Stimulated activated CD4-positive, alpha-beta T cell treated with anti-CD3 and anti-CD28 coated beads, TNF-alpha, amount 100 ng/mL, for 24 hours (primary cell): ENCODE measurements around the gene UVRAG.

Source experiments
- DNase-seq, 3 experiments: peaks; one replicate each; pipeline ENCODE4 v3.0.0-alpha.2; 2020; ENCODE audit warnings: low read depth in 3 of 3

Gene UVRAG

DNA sequence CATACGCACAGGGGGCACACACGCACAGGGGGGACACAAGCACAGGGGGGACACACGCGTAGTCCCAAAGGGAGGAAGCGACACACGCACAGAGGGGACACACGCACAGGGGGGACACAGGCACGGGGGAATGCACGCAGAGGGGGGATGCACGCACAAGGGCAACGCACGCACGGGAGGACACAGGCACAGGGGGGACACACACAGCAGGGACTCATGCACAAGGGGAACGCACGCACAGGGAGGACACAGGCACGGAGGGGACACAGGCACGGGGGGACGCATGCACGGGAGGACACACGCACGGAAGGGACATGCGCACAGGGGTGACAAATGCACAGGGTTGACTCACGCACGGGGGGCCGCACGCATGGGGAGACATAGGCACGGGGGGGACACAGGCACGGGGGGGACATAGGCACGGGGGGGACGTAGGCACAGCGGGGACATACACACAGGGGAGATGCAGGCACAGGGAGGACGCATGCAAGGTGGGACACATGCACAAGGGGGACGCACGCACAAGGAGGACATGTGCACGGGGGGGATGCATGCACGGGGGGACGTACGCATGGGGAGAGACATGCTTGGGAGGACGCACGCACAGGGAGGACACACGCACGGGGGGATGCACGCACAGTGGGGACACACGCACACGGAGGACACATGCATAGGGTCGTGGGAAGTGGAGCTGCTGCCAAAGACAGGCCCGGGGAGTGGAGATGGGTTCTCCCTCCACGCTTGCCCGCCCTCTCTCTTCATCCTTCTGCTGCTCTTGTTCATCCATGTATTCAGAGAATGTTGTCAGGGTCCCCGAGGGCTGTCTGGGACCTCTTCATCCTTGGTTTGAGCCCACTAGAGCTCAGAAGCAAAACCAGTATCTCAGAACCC is 350.1 kb downstream of the UVRAG start:
- DNase-seq = no peak

DNA sequence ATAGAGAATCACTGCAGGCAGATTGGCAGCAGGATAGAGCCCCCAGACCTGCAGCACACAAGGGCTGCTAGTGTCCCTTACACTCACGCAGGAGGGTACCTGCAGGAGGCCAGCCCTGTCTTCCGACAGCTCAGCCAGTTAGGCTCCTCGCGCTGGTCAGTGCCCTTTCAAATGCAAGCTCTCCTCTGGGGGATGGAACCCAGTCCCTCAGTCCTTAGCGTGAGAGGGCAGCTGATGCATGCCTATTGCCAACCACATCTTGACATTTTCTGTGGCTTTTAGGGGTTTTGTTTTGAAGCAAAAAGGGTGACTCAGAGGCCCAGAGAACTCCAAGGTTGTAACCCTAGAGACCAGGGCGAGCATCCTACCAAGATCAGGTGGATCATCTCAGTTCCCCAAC is 351.3 kb downstream of the UVRAG start:
- peak in 1 of 3 experiments; percentile 7 for DNase-seq

DNA sequence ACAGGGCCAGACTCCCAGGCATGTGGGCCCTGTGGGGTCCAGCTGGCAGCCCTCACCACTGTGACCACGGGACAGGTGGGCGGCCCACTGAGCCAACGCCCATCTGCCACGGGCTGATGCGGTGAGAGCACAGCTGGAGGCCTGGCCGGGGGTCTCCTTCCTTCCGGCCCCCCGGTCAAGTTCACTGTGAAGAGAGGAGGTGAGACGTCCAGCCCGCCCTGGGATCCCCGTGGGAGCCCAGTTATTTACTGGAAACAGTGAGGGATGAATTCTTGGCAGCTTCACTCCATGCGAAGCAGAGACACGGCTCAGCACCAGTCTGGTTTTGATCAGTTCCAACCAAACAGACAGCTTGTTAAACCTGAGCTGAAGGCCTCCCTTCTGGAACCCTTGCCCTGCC is 352.6 kb downstream of the UVRAG start:
- no peak for DNase-seq

DNA sequence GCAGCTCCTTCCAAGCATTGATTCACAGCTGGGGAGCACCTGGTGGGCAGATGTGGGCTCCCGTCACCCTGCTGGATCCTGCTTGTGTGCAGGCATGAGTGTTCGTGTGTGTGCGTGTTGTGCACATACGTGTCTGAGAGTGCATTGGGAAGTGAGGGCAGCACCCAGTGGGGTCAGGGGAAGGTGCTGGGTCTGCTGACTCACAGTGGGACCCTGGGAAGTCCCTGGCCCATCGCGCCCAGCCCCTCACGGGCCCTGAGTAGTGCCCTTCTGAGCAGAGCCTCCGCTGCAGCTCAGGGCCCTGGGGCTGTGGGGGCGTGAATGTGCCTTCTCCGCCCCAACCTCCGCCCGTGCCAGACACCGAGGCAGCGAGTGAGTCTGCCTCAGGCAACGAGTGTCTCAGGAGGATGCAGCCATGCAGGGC is 354.5 kb downstream of the UVRAG start:
- DNase-seq = no peak

DNA sequence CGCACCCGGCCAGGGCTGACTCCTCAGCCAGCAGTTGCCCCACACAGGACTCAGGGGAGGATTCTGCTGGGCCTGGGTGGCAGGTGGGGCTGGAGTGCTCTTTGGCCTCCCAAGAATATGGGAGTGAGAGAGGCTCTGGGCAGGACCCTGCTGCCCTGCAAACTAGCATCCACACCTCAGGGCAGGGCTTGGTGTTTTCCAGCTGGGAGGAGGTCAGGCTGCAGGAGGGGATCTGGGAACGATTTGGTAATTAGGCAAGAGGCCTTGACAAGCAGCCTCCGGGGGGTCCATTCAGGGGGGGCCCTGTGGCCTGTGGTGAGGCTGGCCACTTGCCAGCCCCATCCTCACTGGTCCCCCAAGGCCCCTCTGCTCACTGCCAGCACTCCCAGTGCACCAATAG is 355.5 kb downstream of the UVRAG start:
- DNase-seq = no peak

DNA sequence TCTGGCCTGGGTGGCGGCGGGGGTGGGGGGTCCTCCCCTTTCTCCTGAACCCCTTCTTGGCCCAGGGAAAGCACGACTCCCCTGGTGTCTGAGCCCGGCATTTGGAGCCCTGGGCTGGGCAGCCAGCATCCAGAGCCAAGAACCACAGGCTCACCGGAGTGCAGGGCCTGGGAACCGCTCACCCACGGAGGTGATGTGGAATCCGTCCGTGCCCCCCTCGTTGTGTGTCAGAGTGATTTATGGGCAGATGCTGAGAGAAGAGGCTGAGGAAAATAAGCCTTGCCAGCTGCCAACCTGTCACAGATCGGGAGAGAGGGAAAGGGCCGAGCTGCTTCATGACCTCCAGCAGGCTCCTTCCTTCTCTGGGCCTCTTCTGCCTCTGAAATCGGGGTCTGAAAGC is 357.6 kb downstream of the UVRAG start:
- no peak for DNase-seq

DNA sequence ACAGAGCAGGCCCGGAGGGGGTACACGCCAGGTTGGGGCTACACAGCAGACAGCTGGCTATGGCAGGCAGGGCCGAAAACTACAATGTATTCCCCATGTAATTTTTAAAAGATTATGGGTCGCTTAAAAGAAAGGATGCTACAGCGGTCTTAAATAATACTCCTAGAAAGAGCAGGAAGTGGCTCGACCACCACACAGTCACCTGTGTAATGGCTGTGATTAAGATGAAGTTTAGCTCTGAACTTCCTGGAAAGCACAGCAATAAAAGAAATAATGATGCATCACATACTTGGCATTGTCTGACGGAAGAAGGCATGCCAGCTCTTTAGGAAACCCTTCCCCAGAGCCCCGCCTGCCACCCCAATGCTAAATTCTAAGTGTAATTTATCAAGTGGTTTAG is 358.7 kb downstream of the UVRAG start:
- DNase-seq = no peak

DNA sequence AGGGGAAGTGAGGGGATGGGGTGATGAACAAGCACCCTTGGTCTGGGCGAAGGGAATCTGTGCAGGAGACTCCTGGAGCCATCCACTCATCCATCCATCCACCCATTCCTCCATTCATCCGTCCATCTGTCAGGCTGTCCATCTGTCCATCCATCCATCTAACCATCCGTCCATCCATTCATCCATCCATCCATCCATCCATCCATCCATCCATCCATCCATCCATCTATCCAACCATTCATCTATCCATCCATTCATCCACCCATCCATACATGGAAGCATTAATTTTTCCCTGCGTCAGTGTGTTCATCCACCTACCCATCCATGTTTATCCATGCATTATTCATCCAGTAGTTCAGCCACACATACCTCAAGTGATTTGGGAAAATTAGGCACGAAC is 359.3 kb downstream of the UVRAG start:
- no peak for DNase-seq

DNA sequence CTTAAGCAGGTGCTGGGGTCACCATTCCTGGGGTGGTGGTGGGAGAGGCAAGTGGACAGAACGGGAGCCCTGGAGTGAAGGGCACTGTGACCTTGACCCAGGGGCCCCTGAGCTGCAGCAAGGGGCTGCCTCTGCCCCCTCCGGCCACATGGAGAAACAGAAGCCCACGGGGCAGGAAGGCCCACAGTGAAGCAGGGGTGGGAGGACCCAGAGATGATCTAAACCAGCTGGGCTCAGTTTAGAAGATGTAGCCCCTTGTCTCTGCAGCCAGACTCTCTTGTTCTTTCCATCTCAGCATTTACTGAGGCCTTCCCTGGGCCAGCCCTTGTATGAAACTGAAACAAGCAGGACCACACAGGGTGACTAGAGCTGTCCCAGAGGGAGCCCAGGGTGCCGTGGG is 360.8 kb downstream of the UVRAG start:
- no peak for DNase-seq

DNA sequence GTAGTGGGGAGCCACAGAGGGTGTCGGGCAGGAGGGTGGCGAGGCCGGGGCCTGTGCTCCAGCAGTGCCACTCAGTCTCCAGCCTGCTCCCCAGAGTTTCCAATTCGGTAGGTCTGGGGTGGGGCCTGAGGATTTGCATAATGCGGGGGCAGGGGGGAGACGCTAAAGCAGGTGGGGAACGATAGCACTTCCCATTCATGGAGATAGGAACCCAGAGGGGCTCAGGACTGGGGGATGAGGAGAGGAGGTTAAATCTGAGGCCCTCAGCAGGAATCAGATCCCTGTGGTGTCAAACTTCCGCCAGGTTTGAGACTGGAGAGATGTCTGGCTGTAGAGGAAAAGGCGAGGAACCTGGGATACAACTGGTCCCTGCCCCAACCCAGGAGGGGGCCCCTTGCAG is 361.5 kb downstream of the UVRAG start:
- no peak for DNase-seq

DNA sequence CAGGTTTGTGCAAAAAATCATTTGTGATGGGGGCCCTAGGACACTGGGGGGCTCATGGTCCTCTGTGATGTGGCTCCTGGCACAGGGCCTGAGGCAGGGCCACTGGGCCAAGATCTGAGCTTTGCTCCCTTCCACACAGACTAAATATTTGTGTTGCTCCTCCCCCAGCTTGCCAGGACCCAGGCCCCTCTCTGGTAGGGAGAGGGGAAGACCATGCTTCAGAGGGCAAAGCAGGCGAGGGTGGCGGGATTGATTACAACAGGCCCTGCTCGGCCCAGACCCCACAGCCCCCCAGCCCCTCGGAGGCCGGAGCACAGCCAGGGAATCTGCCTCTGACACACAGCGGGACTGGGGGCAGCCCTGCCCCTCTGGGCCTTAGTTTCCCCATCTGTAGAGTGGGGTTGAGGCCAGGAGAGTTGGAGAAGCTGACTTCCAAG is 362.3 kb downstream of the UVRAG start:
- no peak for DNase-seq

DNA sequence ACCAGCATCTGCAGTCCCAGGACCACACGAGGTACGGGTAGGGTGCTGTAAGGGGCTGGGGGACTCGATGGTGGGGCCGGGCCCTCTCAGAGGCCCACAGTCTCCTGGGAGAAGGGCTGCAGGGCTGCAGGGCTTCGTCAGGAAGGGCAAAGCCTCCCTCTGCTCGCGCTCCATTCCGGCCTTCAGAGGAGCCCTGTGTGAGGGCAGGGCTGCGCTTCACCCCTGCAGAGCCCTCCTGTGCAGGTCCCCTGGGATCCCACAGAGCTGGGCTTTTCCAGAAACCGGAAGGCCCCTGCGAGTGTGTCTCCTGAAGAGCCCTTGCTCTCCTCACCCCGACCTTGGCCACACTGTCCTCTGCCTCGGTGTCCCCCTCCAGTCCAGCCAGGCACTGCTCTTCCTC is 364.1 kb downstream of the UVRAG start:
- no peak for DNase-seq

DNA sequence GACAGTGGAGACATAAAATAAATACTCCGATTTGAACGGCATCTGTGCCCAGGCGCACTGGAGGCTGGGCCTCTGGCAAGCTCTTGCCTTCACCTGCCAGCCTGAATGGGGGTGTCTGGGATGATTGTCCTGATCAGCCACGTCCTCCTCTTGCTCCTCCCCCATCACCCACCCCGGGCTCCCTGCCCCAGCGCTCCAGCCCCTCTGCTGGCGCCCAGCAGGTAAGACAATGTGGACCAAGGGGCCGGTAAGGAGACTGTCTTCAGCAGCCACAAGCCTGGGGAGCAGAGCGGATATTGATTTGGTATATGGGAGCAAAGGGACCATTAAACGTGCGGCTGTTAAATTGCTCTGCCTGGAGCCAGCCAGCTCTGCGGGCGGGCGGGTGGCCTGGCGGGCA is 366.4 kb downstream of the UVRAG start:
- DNase-seq = no peak

DNA sequence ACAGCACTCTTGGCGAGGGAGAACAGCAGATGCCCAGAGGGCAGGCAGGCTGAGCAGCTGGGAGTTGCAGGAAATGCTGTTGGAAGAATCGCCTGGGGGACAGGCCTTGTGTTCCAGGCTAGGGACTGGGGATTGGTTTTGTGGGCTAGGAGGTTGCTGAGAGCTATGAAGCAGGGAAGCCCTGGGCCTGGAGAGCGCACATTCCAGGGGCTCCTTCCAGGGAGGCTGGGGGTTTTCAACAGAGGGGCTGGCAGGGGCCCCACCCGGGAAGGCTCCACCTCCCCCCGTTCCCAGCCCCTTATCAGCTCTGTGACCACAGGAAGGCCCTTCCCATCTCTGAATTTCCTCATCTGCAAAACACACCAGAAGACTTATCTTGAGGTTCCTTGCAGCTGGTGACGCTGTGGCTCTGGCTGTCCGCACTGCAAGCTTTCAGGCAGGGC is 369.6 kb downstream of the UVRAG start:
- no peak for DNase-seq

DNA sequence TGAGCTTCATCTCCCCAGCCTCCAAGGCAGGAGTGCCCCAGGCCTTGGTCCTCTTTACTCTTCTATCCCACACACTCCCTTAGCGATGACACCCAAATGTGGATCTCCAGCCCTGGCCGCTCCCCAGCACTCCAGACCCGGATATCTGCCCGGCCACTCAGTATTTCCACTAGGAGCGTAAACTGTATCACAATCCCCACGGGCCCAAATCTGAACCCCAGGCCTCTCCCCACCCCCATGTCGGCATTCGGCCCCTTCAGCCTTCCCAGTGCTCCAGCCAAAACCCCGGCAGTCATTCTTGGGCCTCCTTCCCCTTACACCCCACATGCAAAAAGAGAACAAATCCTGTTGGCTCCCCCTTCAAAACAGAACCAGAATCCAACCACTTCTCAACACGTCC is 370.5 kb downstream of the UVRAG start:
- DNase-seq = no peak

DNA sequence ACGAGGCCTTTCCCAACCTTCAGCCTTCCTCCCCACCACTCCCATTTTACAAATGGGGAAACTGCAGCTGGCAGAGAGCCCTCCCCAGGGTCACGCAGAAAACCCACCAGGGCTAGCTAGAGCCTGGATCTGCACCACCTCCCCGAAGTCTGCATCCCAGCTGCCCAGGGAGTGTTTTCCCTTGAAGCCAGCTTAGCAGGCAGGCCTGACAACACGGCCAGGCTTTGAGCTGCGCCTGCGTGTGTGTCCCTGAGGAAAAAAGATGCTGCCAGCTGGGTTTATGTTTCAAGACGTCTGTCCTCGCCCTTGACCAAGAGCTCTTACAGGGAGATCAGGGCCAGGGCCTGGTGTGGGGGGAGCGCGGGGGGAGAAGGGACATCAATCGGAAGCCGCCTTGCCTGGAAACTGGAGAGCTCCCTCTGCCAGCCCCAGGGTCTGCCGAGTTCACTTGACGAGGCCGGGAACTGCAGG is 371.0 kb downstream of the UVRAG start:
- DNase-seq = no peak

DNA sequence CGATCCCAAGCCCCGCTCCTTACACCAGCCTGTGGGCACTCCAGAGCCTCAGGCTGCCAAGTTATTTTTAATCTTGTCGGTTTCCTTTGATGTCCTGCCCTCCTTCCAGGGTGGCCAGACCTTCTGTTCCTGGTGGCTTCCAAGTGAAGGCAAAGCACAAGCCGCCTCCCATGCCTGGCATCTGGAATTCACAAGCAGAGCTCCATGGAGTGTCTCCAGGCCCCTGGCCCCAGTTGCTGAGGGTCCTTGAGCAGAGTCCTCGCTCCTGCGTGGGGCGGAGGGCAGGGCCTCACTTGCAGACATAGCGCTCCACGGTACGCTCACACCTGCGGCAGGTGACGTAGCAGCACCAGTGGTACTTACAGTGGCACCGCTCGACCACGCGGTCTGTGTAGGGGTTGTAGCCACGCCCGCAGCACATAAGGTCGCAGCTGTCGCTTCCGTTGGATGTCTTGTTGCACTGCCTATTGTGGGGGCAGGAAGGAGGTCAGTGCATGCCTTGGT is 371.8 kb downstream of the UVRAG start:
- no peak for DNase-seq

DNA sequence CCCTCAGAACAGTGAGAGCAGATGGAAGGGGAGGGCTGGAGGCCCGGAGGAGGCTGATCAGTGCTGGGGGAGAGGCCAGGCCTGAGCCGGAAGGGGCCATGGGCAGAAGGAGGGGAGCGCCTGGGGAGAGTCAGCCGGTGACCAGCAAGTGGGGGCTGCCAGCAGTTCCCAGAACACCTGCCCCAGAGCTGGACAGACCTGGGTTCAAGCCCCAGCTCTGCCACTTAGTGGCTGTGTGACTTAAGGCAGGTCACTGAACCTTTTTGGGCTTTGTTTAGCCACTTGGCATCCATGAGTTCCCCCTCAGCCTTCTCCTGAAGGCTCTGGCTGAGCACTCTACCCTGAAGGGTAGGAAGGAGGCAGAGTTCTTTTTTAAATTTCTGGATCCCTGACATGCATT is 373.9 kb downstream of the UVRAG start:
- no peak for DNase-seq

DNA sequence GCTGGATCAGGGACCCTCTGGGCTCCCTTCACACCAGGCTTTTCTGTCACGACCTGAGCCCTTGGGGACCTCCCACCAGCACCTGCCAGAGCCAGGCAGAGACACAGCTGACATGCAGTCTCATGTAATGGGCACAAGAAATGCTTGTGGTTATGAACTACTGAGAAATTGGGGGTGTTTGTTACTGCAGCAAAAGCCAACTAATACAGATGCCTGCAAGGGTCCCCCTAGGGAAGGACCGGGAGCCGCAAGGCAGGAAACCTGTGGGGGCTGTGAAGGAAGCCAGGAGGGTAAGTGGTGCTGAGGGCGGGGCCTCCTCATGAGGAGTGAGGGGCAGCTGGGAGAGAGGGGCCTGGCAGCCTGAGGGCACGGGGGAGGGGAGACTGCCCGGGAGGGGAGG is 374.7 kb downstream of the UVRAG start:
- no peak for DNase-seq

DNA sequence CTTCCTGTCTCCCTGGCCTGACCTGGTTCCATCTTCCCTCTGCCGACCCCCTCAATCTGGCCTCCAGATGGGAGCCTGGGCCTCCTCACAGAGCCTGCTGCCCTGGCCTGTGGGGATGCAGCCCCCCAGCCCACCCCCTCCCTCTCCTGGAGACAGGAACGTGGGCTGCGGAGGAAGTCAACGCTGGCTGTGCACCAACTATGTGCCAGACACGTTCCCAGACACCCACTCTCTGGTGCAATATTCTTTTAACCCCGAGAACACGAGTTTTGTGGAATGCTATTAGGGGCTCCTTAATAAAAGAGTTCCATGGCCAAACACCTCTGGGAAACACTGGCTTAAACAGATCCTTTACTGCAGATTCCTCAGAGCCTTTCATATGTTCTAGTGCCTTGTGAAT is 375.4 kb downstream of the UVRAG start:
- no peak for DNase-seq
